Panc1 (cell line): ENCODE results near the gene PITX2.

Experiments used
- CTCF ChIP-seq: fragments of 450-650 bp; IDR thresholded peaks from 2 replicates; pipeline ENCODE4 v1.5.1; 2017; ENCODE audit warnings: mild to moderate bottlenecking
- POLR2AphosphoS5 ChIP-seq: IDR thresholded peaks from 2 replicates; pipeline ENCODE4 v1.6.1; 2012; ENCODE audit warnings: mild to moderate bottlenecking, low read depth, low read length, moderate library complexity
- REST ChIP-seq, 2 experiments: IDR thresholded peaks; 2 replicates each; pipeline ENCODE4 v1.6.1; 2011 to 2012; ENCODE audit warnings: low read depth in 2 of 2, control low read depth in 1 of 2, low read length in 1 of 2, mild to moderate bottlenecking in 1 of 2, moderate library complexity in 1 of 2; ENCODE audit not compliant: insufficient read depth in 1 of 2
- SIN3A ChIP-seq: IDR thresholded peaks from 2 replicates; pipeline ENCODE4 v1.6.1; 2012; ENCODE audit warnings: low read depth, mild to moderate bottlenecking, low read length, moderate library complexity, borderline replicate concordance; ENCODE audit not compliant: insufficient read depth
- TCF7L2 ChIP-seq: IDR thresholded peaks from 2 replicates; pipeline ENCODE4 v1.6.1; 2011; ENCODE audit warnings: mild to moderate bottlenecking, low read depth, low read length, inconsistent platforms

GRCh38 chr4:110627977-110628662, 5.2 kb upstream of the PITX2 start:
- no peak for TF ChIP-seq CTCF
- TF ChIP-seq POLR2AphosphoS5 = no peak
- TF ChIP-seq REST (IDR thresholded peaks at IDR 0.05; ENCODE audit: insufficient read depth in 1 of 2, low read depth in 2 of 2, low read length in 1 of 2) = no peak
- no peak for TF ChIP-seq SIN3A
- TF ChIP-seq TCF7L2 = no peak
